ENCODE results near the gene PREPL.
"Not testable (repeated sequence)": the region's sequence is repeated elsewhere in the genome, so short reads cannot be mapped to it uniquely, and the experiment has no call there.

Gene PREPL

DNA sequence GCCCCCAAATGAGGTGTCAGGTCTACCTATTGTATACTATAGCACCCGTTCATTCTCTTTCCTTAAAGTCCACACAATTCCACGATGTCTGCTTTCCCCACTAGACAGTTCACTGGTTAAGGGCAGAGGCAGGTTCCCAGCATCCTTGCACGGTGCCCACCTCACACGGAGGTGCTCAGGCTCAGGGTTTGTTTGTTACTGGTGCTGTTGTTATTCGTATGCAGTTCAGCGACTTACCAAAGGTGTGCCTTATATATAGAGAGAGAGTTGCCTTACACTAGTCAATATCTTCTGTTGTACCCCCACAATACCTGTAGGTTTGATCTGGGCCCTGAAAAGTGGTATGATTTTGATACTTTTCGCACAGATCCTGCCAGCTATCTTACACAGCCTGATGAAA, 55.4 kb downstream of the PREPL start:
- Histone ChIP-seq H3K27me3 (no peaks in the 10 kb centered on the region), H3K4me1 (no peaks in the 10 kb centered on the region), H3K36me3 (peaks cover 5 to 13% (median 9%) of the 10 kb centered on the region in 3 donors), H3K27ac (no peak overlapping the region), H3K9me3 (peaks cover 0 to 17% (median 16%) of the 10 kb centered on the region in 3 donors), H3K4me3 (no peak overlapping the region)
- no peak for DNase-seq
- intact Hi-C loops (cut with DNase I; ENCODE audit: low total_unique reads): no loop called here
- TF ChIP-seq, protein P1, sequence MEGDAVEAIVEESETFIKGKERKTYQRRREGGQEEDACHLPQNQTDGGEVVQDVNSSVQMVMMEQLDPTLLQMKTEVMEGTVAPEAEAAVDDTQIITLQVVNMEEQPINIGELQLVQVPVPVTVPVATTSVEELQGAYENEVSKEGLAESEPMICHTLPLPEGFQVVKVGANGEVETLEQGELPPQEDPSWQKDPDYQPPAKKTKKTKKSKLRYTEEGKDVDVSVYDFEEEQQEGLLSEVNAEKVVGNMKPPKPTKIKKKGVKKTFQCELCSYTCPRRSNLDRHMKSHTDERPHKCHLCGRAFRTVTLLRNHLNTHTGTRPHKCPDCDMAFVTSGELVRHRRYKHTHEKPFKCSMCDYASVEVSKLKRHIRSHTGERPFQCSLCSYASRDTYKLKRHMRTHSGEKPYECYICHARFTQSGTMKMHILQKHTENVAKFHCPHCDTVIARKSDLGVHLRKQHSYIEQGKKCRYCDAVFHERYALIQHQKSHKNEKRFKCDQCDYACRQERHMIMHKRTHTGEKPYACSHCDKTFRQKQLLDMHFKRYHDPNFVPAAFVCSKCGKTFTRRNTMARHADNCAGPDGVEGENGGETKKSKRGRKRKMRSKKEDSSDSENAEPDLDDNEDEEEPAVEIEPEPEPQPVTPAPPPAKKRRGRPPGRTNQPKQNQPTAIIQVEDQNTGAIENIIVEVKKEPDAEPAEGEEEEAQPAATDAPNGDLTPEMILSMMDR (IDR thresholded peaks at IDR 0.05): no peak

GRCh38 chr2:44304258-44304657, 57.0 kb downstream of the PREPL start:
- TF ChIP-seq, protein P1 (IDR thresholded peaks at IDR 0.05): no peak
- H3K27ac ChIP-seq: no peak overlapping the region
- intact Hi-C loops (cut with DNase I; ENCODE audit: low total_unique reads): no loop called here
- DNase-seq: no peak
- H3K4me3 ChIP-seq: no peak overlapping the region
- H3K36me3 ChIP-seq: no peaks in the 10 kb centered on the region
- H3K27me3 ChIP-seq: no peaks in the 10 kb centered on the region
- H3K9me3 ChIP-seq: peaks cover 0 to under 1% (median 0%) of the 10 kb centered on the region in 3 donors
- H3K4me1 ChIP-seq: no peaks in the 10 kb centered on the region

DNA sequence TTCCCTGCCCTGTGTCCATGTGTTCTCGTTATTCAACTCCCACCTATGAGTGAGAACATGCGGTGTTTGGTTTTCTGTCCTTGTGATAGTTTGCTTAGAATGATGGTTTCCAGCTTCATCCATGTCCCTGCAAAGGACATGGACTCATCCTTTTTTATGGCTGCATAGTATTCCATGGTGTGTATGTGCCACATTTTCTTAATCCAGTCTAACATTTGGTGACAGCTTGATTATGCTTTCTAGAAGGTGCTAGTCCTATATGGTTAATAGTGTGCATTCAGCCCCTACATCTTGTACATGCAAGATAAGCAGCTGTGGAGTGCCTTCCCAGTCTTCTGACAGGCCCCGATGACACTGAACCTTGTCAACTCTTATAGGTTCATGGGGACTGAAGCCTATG, 57.5 kb downstream of the PREPL start:
- H3K27me3 ChIP-seq; H3K4me3 ChIP-seq; H3K36me3 ChIP-seq; DNase-seq; H3K9me3 ChIP-seq; H3K4me1 ChIP-seq; intact Hi-C loops (cut with DNase I; ENCODE audit: low total_unique reads); H3K27ac ChIP-seq: not testable (repeated sequence)

DNA sequence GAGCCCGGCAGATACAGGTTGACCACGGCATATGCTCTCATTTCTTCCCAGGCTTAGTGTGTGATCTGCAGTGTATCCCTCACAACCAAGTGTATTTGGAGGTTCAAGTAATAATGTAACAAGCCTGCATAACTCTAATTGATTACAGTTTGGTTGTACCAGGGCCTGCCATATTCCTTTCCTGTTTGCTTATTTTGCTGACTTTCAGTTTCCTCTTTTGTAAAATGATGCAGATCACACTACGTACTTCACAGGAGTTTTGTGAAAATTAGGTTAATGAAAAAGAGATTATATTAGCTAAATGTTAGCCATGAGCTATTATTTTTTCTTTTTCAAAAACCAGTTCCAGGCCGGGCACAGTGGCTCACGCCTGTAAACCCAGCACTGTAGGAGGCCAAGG, 60.2 kb downstream of the PREPL start:
- H3K9me3 ChIP-seq: no peaks in the 10 kb centered on the region
- H3K27ac ChIP-seq: no peak overlapping the region
- intact Hi-C loops (cut with DNase I; ENCODE audit: low total_unique reads): no loop called here
- H3K4me3 ChIP-seq: no peak overlapping the region
- H3K27me3 ChIP-seq: no peaks in the 10 kb centered on the region
- no peaks in the 10 kb centered on the region for H3K36me3 ChIP-seq
- peaks cover 0 to 4% (median 0%) of the 10 kb centered on the region in 4 donors for H3K4me1 ChIP-seq
- no peak for DNase-seq
- TF ChIP-seq, protein P1 (IDR thresholded peaks at IDR 0.05): no peak

GRCh38 chr2:44299635-44300034, 61.7 kb downstream of the PREPL start:
- H3K27ac ChIP-seq: no peak overlapping the region
- no peaks in the 10 kb centered on the region for H3K36me3 ChIP-seq
- no peak for DNase-seq
- intact Hi-C loops (cut with DNase I; ENCODE audit: low total_unique reads): no loop called here
- TF ChIP-seq, protein P1 (IDR thresholded peaks at IDR 0.05): no peak
- H3K4me3 ChIP-seq: no peak overlapping the region
- no peaks in the 10 kb centered on the region for H3K9me3 ChIP-seq
- no peaks in the 10 kb centered on the region for H3K27me3 ChIP-seq
- peaks cover 0 to 19% (median 5%) of the 10 kb centered on the region in 4 donors for H3K4me1 ChIP-seq

- intact Hi-C loops (cut with DNase I; ENCODE audit: low total_unique reads): no loop called here
- TF ChIP-seq, protein P1 (IDR thresholded peaks at IDR 0.05): no peak
- DNase-seq: no peak
Measured at GRCh38 chr2:44297431-44297830, 63.9 kb downstream of the PREPL start.

More at GRCh38 chr2:44297431-44297830, 63.9 kb downstream of the PREPL start:
- Histone ChIP-seq H3K27ac (no peak overlapping the region), H3K27me3 (no peaks in the 10 kb centered on the region), H3K36me3 (no peaks in the 10 kb centered on the region), H3K9me3 (no peaks in the 10 kb centered on the region), H3K4me3 (no peak overlapping the region), H3K4me1 (peaks cover 0 to 22% (median 7%) of the 10 kb centered on the region in 4 donors)

Data from tibial artery (tissue), 4 donors.